Endothelial cell of umbilical vein (primary cell): ENCODE measurements around the gene PHC3.

Experiments used
- CTCF ChIP-seq, 2 donors: IDR thresholded peaks; 1 replicate in 1 of 2; 2 replicates in 1 of 2; pipeline ENCODE4 v1.5.1; 2011; ENCODE audit warnings: low read length in 2 of 2, mild to moderate bottlenecking in 2 of 2, moderate library complexity in 2 of 2, control low read depth in 1 of 2, inconsistent platforms in 1 of 2, low read depth in 1 of 2; ENCODE audit not compliant: insufficient read depth in 1 of 2; ENCODE audit errors: extremely low read depth in 1 of 2
- EZH2 ChIP-seq: IDR thresholded peaks from 2 replicates; pipeline ENCODE4 v1.6.1; 2012; ENCODE audit warnings: borderline replicate concordance, low read depth, mild to moderate bottlenecking, moderate library complexity, low read length, inconsistent platforms; ENCODE audit not compliant: severe bottlenecking
- FOS ChIP-seq: IDR thresholded peaks from 2 replicates; pipeline ENCODE4 v1.6.1; 2011; ENCODE audit warnings: mild to moderate bottlenecking, low read length, moderate library complexity, borderline replicate concordance; ENCODE audit not compliant: insufficient read depth
- GATA2 ChIP-seq: IDR thresholded peaks from 2 replicates; pipeline ENCODE4 v1.7.0; 2011; ENCODE audit warnings: low read depth, mild to moderate bottlenecking, moderate library complexity, mixed read lengths, low read length; ENCODE audit not compliant: insufficient read length, insufficient read depth
- JUN ChIP-seq: IDR thresholded peaks from 2 replicates; pipeline ENCODE4 v1.6.1; 2011; ENCODE audit warnings: borderline replicate concordance, low read depth; ENCODE audit not compliant: insufficient read length, insufficient read depth
- MAX ChIP-seq: IDR thresholded peaks from 2 replicates; pipeline ENCODE4 v1.6.1; 2011; ENCODE audit not compliant: insufficient read depth, insufficient read length
- MYC ChIP-seq: IDR thresholded peaks from one replicate; pipeline ENCODE4 v1.6.1; 2011; ENCODE audit warnings: mild to moderate bottlenecking, low read depth, low read length
- POLR2A ChIP-seq: IDR thresholded peaks from 2 replicates; pipeline ENCODE4 v1.6.1; 2012; ENCODE audit warnings: low read depth, mild to moderate bottlenecking, control low read depth, low read length
- POLR2AphosphoS5 ChIP-seq: IDR thresholded peaks from 2 replicates; pipeline ENCODE4 v1.6.1; 2012; ENCODE audit warnings: low read depth, mild to moderate bottlenecking, control low read depth, low read length, moderate library complexity; ENCODE audit not compliant: insufficient read depth

GRCh38 chr3:170052398-170052797 is 129.1 kb downstream of the PHC3 start:
- TF ChIP-seq CTCF (IDR thresholded peaks at IDR 0.05; ENCODE audit: extremely low read depth in 1 of 2, insufficient read depth in 1 of 2, low read depth in 1 of 2, low read length in 2 of 2) (no peak), MYC (no peak), MAX (no peak), POLR2AphosphoS5 (no peak), POLR2A (no peak), JUN (no peak), EZH2 (no peak), FOS (no peak), GATA2 (no peak)
